ENCODE results near the gene TUT7.

GRCh38 chr9:86359151-86359879, 5.1 kb upstream of the TUT7 start:
- TF ChIP-seq YY1 (IDR thresholded peaks at IDR 0.05; ENCODE audit: insufficient read depth, insufficient read length): no peak
- no peak for TF ChIP-seq ZNF274 (IDR thresholded peaks at IDR 0.05; ENCODE audit: low read depth, low read length)
